GM18873 (cell line): ENCODE data around the gene CYB5B.

Experiments used
- ATAC-seq: cut with Tn5 transposase; IDR thresholded peaks from one replicate; pipeline ENCODE4 v1.9.1; 2021; ENCODE audit warnings: mild to moderate bottlenecking, moderate library complexity, moderate number of reproducible peaks; ENCODE audit not compliant: unreplicated experiment, low FRiP score

CYB5B gene

DNA sequence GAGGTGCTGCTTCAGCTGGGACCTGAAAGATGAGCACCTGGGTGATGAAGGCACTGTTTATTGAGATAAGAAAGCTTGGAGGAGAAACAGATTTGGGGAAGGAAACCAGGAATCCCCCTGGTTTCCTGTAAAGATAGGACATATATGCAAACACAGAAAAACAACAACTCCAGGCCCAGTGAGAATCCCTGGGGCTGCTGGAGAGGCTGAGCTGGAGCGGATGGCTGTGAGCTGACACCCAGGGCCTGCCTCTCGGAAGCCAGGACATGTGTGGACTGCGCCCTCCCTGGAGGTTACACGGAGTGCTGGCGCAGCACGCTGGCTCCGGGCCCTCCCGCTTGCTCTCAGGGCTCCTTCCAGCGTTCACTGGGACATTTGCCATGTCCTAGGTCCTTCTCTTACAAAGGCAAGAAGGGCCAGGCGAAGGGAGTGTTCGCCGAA, 57.5 kb downstream of the CYB5B start:
- no peak for ATAC-seq

GRCh38 chr16:69482410-69482991, 58.1 kb downstream of the CYB5B start:
- ATAC-seq, result no peak

DNA sequence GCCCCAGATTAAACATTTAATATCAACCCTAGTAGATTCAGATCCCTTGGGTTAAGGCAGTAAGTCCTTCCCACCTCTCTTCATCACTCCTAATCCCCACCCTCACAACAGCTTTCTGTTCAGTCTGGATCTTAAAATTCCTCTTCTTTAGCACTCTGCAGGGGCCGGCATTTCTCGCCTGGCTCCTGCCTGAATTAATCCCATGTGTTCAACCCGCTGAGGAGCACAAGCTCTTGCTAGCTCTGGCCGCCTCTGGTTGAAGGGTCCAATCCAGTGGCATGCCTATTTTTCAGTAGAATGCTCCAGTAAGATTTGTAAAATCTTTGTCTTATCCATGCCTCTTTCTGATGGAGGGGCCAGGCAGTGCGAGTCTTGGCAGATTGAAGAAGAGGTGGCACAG, 59.2 kb downstream of the CYB5B start:
- ATAC-seq, result no peak

- no peak for ATAC-seq
These were observed 60.9 kb downstream of the CYB5B start for GRCh38 chr16:69485361-69485760.

- no peak for ATAC-seq
These were observed 61.4 kb downstream of the CYB5B start for GRCh38 chr16:69485816-69486215.

DNA sequence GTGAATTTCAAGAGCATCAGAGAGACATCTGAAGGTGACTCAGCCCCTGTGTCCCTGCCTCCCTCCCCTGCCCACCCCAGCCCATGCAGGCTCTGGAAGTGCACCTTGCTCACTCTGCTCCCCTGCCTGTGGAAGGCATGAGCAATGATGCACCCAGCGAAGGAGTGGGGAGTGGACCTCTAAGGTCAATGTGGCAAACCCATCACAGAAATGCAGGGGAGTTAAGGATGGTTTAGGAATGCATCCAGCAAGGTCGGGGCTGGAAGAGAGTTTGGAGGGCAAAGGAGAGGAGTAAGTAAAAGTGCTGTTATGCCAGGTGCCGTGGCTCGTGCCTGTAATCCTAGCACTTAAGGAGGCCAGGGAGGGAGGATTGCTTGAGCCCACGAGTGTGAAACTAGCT, 61.9 kb downstream of the CYB5B start:
- no peak for ATAC-seq

DNA sequence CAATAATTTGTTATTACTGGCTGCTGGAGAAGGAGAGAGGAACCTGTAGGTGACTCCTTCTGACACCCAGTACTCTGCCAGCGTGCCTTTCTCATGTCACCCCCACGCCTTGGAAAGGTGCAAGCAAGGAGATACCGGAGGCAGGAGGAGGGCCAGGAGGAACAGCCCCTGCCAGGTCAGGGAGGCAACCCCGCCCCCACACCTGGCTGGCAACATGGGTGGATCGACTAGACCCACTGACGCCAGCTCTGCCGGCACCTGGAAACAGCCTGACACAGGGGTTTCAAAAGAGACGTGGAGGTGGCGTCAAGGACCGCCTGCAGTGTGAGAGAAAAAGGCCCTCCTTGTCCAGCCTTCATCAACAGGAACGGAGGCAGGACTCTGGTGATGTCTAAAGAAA, 62.3 kb downstream of the CYB5B start:
- ATAC-seq, result no peak

- ATAC-seq, result no peak
These were observed 66.4 kb downstream of the CYB5B start for GRCh38 chr16:69490707-69491324.

- ATAC-seq, result no peak
These were observed 70.6 kb downstream of the CYB5B start for GRCh38 chr16:69494991-69495392.

GRCh38 chr16:69495821-69496220, 71.4 kb downstream of the CYB5B start:
- ATAC-seq, result no peak

DNA sequence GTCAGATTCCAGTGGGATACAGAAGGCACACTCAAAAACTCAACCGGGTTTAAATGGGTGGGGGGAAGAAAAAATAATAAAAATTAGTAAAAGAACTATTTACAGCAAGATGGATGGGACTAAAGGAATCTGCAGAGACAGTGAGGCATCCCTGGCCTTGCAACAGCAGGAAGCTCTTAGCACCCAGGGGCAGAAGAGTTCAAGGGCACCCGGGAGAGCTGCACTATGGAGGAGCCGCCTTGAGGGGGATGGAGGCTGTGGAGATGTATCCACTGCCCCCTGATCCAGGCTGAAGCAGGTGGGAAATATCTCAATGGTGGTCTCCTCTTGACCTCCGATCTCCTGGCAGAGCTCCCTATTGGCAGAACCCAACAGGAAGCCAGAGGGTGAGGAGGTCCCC, 72.0 kb downstream of the CYB5B start:
- ATAC-seq, result no peak

DNA sequence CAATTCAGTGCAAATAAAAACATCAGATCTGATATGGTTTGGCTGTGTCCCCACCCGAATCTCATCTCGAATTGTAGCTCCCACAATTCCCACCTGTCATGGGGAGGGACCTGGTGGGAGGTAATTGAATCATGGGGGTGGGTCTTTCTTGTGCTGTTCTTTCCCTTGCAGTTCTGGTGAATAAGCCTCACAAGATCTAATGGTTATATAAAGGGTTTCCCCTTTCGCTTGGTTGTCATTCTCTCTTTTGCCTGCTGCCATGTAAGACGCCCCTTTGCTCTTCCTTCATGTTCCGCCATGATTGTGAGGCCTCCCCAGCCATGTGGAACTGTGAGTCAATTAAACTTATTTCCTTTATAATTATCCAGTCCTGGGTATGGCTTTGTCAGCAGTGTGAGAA, 72.5 kb downstream of the CYB5B start:
- no peak for ATAC-seq

DNA sequence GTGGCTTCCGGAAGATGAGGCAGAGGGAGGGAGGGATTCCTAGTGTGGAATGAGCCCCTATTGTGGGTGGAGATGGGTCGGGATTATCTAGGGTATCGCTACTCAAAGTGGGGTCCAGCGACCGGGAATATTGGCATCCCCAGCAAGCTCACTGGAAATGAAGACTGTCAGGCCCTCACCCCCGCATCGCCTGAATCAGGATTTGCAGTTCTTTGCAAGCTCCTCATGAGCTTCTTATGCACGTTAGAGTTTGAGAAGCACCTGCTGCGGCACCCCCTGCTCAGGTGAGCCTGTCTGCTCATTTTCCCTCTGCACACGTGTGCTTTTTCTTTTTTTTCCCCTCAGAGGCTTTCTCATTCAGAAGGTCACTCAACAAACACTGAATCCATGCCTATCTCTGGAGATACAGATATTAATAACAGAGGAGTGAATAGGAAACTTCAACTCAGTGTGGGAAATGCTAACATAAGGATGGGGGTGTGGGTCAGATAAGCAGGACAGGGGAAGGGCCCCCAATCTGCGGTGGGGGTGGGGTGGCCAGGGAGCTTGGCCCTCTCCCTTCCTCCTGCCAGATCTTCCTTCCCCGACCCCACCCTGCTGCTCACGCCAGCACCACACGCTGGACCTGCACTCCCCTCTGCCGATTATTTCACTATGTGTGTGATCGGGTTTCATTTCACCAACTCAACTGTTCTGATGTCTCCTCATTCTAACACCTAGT, 73.6 kb downstream of the CYB5B start:
- ATAC-seq, result no peak

GRCh38 chr16:69498926-69499325, 74.5 kb downstream of the CYB5B start:
- ATAC-seq, result no peak

DNA sequence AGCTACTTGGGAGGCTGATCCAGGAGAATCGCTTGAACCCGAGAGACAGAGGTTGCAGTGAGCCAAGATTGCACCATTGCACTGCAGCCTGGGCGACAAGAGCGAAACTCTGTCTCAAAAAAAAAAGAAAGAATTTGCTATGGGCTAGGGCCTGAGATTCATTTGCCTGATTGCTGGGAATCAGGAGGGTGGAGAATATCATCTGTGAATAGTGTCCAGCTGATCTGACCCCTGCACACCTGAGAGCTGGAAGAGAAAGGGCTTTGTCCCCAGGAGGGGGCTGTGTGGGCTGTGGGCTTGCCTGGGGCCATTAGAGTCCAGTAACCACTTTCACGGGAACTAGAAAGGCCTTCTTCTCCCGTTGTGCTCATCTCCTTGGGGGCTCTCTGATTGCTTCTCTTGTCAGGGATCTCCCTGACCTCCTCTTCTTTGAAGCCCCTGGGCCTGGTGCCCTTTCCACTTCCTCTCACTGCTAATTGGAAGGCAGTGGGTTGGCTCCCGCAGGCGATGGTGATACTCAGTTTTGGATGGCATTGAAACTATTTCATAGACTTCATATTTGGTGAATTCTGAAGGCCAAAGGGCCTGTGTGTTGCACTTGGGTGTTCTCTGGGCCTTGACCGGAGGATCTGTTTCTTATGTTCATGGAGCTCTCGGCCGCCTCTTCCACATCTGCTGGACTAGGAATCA, 75.3 kb downstream of the CYB5B start:
- no peak for ATAC-seq

- ATAC-seq, result no peak
These were observed 76.1 kb downstream of the CYB5B start for GRCh38 chr16:69500496-69500895.

DNA sequence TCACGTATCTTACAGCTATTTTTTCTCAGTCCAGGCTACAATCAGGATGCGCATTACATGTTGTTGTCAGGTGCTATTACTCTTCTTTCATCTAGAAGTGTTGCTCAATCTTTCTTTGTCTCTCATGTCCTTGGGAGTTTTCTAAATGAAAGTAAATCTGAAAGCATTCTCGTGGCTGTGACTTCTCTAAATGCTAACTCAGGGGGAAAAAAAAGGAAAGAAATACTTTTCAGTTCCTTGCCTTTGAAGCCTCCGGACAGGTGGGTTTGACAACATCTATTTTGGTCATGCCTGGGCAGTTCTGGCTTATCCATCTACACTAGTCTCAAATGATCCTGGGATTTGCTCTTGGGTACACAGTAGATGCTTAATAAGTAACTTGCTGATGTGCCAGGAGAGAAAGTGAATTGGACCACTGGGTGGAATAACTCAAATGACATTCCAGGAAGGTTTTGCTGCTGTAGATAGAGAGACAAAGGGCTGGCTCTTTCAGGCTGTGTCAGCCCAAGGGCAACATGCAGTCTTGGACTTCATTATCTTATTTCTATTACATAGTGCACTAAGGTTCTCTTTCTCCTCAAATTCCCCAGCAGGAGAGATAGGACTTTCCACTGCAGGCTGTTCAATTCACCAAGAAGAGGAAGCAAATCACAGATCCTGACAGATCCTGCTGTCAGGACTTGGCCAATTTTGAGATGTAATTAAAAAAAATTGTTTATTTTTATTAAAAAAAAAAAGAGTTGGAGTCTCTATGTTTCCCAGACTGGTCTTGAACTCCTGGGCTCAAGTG, 77.7 kb downstream of the CYB5B start:
- no peak for ATAC-seq

- ATAC-seq, result no peak
These were observed 78.8 kb downstream of the CYB5B start for GRCh38 chr16:69503244-69503643.

DNA sequence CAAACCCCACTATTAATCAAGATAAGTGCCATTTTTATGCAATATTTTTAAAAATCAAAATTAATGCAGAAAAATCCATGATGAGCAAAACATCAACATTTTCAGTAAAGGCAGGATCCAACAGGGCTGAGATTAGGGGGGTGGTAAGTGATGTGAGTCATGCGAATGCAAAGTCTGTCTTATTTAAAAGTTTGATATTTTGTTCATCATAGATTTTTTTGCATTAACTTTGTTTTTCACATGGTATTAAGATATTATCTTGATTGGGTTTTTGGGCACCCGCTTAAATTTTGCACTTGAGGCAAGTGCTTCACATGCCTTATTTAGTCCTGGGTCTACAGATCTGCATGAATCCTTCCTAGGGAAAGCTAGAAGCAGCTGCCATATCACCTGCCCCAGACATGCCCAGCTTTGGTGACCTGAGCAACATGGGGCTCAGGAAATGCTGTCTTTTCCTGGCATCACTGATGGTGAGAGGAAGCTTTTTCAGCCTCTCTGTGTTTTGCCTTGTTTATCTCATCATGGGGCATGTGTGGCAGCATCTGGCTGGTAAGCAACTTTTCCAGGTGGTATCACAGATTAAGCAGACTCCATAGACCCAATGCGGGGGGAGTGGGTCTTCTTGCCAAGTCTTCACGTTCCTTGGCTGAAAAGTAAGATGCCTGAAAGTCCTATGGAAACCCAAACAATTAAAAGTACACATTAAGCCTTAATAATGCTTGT, 83.8 kb downstream of the CYB5B start:
- ATAC-seq, result no peak

DNA sequence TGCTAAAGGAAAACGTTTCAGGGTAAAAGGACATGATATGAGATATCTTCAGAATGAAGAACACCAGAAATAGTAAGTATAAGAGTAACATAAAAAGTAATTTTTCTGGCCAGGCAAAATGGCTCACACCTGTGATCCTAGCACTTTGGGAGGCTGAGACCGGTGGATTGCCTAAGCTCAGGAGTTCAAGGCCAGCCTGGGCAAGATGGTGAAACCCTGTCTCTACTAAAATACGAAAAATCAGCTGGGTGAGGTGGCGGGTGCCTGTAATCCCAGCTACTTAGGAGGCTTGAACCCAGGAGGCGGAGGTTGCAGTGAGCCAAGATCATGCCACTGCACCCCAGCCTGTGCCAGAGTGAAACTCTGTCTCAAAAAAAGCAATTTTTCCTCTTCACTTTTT, 84.7 kb downstream of the CYB5B start:
- no peak for ATAC-seq
